MM.1S (cell line): ENCODE results near the gene AAR2.

Experiments
- DNase-seq: peaks from one replicate; pipeline ENCODE4 v3.0.0-alpha.2; 2015
- H2AFZ ChIP-seq: fragments of 300-600 bp; sonication (generic); 2 replicates; pipeline ENCODE4 v1.6.0; 2016; ENCODE audit warnings: antibody characterized with exemption, low read length
- H3F3A ChIP-seq: fragments of 300-600 bp; sonication (generic); 2 replicates; pipeline ENCODE4 v1.6.1; 2016; ENCODE audit warnings: mild to moderate bottlenecking, antibody characterized with exemption, low read length, moderate library complexity, mixed read lengths; ENCODE audit not compliant: insufficient read depth
- H3K27ac ChIP-seq: fragments of 300-600 bp; sonication (generic); 2 replicates; pipeline ENCODE4 v1.5.1; 2016; ENCODE audit warnings: mild to moderate bottlenecking, low read length
- H3K27me3 ChIP-seq: fragments of 300-600 bp; sonication (generic); replicated peaks from 2 replicates; pipeline ENCODE4 v1.6.0; 2016; ENCODE audit warnings: low read length; ENCODE audit not compliant: insufficient read depth
- H3K36me3 ChIP-seq: fragments of 300-600 bp; sonication (generic); replicated peaks from 2 replicates; pipeline ENCODE4 v1.6.1; 2016; ENCODE audit warnings: mild to moderate bottlenecking, low read length, mixed read lengths; ENCODE audit not compliant: insufficient read depth
- H3K4me1 ChIP-seq: fragments of 300-600 bp; sonication (generic); 2 replicates; pipeline ENCODE4 v1.6.1; 2016; ENCODE audit warnings: low read length, mixed read lengths
- H3K4me2 ChIP-seq: fragments of 300-600 bp; sonication (generic); 2 replicates; pipeline ENCODE4 v1.6.0; 2016; ENCODE audit warnings: low read depth, low read length
- H3K4me3 ChIP-seq: fragments of 300-600 bp; sonication (generic); 2 replicates; pipeline ENCODE4 v1.5.1; 2016; ENCODE audit warnings: low read length, mixed read lengths
- H3K79me2 ChIP-seq: fragments of 300-600 bp; sonication (generic); 2 replicates; pipeline ENCODE4 v1.6.1; 2016; ENCODE audit warnings: mixed run types, low read length, mixed read lengths
- H3K9ac ChIP-seq: fragments of 300-600 bp; sonication (generic); 2 replicates; pipeline ENCODE4 v1.6.1; 2016; ENCODE audit warnings: low read length, mixed read lengths
- H3K9me2 ChIP-seq: fragments of 300-600 bp; sonication (generic); replicated peaks from 2 replicates; pipeline ENCODE4 v1.6.1; 2016; ENCODE audit warnings: mild to moderate bottlenecking, low read length, mixed read lengths; ENCODE audit not compliant: insufficient read depth
- H3K9me3 ChIP-seq: fragments of 300-600 bp; sonication (generic); replicated peaks from 2 replicates; pipeline ENCODE4 v1.6.1; 2016; ENCODE audit warnings: mild to moderate bottlenecking, low read length, mixed read lengths; ENCODE audit not compliant: insufficient read depth
- H4K20me1 ChIP-seq: fragments of 300-600 bp; sonication (generic); 2 replicates; pipeline ENCODE4 v1.6.1; 2016; ENCODE audit warnings: mild to moderate bottlenecking, low read length, moderate library complexity, mixed read lengths; ENCODE audit not compliant: insufficient read depth
- EZH2 ChIP-seq: fragments of 300-600 bp; sonication (generic); optimal IDR thresholded peaks from 2 replicates; pipeline ENCODE3; 2017; ENCODE audit warnings: low read depth, mild to moderate bottlenecking, antibody characterized with exemption, low read length, mixed read lengths
- EZH2phosphoT487 ChIP-seq: fragments of 300-600 bp; sonication (generic); IDR thresholded peaks from 2 replicates; pipeline ENCODE4 v1.6.1; 2018; ENCODE audit warnings: antibody characterized with exemption, low read length
- TF ChIP-seq, protein P1 (sequence below): fragments of 300-600 bp; sonication (generic); IDR thresholded peaks from 2 replicates; pipeline ENCODE4 v1.5.1; 2016; ENCODE audit warnings: antibody characterized with exemption, low read length, mixed read lengths

The AAR2 gene, protein sequence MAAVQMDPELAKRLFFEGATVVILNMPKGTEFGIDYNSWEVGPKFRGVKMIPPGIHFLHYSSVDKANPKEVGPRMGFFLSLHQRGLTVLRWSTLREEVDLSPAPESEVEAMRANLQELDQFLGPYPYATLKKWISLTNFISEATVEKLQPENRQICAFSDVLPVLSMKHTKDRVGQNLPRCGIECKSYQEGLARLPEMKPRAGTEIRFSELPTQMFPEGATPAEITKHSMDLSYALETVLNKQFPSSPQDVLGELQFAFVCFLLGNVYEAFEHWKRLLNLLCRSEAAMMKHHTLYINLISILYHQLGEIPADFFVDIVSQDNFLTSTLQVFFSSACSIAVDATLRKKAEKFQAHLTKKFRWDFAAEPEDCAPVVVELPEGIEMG

DNA sequence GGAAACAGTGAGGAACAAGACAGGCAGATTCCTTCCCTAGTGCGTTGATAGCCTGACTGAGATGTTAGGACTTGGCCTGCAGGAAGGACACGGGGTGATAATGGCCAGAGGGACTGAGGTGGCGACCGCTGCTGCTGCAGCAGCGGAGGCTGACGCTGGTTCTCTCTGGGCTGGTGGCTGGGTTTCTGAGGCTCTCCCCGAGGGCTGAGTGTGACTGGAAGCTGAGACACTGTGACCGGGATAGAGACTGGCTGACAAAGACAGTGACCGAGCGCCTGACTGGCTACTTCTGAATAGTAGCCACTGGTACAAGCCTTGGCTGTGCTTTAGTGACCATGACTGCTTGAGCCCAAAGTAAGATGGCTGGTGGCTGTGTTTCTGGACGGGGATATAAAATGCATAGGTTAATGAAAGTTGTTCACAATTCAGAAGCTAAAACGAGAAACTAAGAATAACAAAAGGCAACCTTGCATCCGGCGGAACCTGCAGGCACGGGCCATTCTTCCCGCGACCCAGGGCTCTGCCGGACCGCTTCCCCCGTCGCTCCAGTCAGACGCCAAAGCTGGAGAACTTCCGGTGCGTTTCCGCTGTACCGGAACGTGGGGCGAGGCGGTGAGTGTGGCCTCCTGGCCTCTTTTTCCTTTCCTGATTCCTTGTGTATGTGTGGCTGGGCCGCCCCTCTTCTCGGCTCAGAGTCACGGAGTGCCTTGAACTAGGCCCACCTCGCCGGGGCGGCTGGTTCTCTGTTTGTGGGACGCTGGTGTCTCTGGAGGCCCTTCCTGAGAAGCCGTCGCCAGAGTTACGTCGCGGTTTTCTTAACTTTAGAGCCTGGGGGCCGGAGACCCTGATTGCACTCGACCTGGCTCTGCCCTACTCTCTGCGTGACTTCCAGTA is at the start of gene AAR2:
Gene AAR2, plus strand, starts transcription at position 587 of the 894 bp plus-strand sequence. CDS start 3,391 bp downstream, outside the sequence.
- H2AFZ ChIP-seq: peak within 1 kb of the TSS; percentile 100
- peaks cover 52% of the 10 kb centered on the region for H3K79me2 ChIP-seq
- peak within 1 kb of the TSS; percentile 82 for H3K9ac ChIP-seq

DNA sequence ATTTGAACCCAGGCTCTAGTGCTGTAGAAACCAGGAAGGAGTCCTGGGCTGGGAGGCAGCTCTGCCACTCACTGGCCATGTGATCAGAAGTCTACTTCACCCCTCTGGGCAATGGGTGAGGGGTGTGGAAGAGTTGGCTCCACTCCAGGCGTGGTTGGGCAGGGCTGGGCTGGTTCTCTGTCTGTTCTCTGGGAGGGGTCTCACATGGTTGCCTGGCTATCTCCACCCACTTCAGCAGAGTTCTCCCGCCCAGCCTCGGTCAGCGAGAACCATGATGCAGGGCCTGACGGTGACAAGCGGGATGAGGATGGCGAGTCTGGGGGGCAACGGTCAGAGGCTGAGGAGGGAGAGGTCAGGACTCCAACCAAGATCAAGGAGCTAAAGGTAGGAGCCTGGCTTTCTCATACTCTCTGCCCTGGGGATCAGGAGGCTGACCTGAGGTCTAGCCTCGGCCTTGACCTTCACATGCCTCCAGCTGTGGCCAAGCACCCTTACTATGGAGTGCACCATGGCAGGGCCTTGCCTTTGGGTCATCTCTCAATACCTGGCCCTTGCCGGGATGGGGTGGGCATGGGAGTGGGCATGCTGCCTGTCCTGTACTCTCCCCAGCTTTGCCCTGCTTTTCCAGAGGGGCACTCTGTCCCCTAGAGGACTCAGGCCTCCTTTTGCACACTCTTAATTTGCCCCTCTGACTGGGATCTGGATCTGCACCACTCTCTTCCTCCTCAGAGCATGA is 42.1 kb upstream of the AAR2 start:
- H3K27ac ChIP-seq: no peak overlapping the region
- no peak overlapping the region for H2AFZ ChIP-seq
- no peaks in the 10 kb centered on the region for H3K9me2 ChIP-seq
- no peak overlapping the region for H3K9ac ChIP-seq
- no peak overlapping the region for H3K4me3 ChIP-seq
- no peaks in the 10 kb centered on the region for H4K20me1 ChIP-seq
- DNase-seq: no peak
- TF ChIP-seq EZH2 (no peak), EZH2phosphoT487 (no peak)
- TF ChIP-seq, protein P1, sequence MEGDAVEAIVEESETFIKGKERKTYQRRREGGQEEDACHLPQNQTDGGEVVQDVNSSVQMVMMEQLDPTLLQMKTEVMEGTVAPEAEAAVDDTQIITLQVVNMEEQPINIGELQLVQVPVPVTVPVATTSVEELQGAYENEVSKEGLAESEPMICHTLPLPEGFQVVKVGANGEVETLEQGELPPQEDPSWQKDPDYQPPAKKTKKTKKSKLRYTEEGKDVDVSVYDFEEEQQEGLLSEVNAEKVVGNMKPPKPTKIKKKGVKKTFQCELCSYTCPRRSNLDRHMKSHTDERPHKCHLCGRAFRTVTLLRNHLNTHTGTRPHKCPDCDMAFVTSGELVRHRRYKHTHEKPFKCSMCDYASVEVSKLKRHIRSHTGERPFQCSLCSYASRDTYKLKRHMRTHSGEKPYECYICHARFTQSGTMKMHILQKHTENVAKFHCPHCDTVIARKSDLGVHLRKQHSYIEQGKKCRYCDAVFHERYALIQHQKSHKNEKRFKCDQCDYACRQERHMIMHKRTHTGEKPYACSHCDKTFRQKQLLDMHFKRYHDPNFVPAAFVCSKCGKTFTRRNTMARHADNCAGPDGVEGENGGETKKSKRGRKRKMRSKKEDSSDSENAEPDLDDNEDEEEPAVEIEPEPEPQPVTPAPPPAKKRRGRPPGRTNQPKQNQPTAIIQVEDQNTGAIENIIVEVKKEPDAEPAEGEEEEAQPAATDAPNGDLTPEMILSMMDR: no peak
- no peaks in the 10 kb centered on the region for H3K36me3 ChIP-seq
- H3K79me2 ChIP-seq: no peaks in the 10 kb centered on the region
- no peaks in the 10 kb centered on the region for H3K9me3 ChIP-seq
- H3K4me1 ChIP-seq: no peaks in the 10 kb centered on the region
- no peaks in the 10 kb centered on the region for H3K27me3 ChIP-seq
- no peak overlapping the region for H3K4me2 ChIP-seq
- no peaks in the 10 kb centered on the region for H3F3A ChIP-seq

More for the DNA sequence above, at the start of gene AAR2:
- peak within 1 kb of the TSS; percentile 93 for H3K4me2 ChIP-seq
- peaks cover 9% of the 10 kb centered on the region for H3K4me1 ChIP-seq
- no peaks in the 10 kb centered on the region for H3F3A ChIP-seq
- H3K9me3 ChIP-seq: no peaks in the 10 kb centered on the region
- peaks cover 9% of the 10 kb centered on the region; the same call in 1 of the 2 replicates for H3K36me3 ChIP-seq
- H3K27ac ChIP-seq: peak within 1 kb of the TSS; percentile 17; the same call in 1 of the 2 replicates
- TF ChIP-seq EZH2 (no peak), EZH2phosphoT487 (no peak)
- TF ChIP-seq, protein P1: no peak
- no peaks in the 10 kb centered on the region for H3K27me3 ChIP-seq
- H3K9me2 ChIP-seq: no peaks in the 10 kb centered on the region
- peak; percentile 78 for DNase-seq
- 0 out of 2 replicates have a peak, but pooled peaks cover 3% of the 10 kb centered on the region for H4K20me1 ChIP-seq
- H3K4me3 ChIP-seq: peak within 1 kb of the TSS; percentile 81

DNA sequence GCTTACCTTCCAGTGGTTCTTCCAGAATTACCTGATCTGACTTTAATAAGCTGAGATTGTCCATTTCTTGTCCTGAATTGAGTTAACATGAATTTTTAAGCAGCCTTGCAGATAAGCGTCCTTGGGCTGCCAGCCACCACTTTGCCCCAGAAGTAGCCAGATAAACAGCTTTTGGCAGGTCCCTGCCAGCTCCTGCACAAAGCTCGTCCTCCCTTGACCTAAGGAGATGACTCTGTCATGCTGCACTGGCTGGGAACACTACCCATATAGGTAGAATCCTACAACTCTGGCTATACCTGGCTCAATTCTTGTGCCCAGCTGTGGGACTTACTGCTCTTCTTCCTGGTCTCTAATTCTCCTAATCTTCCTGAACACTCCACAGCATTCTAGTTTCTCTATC is 39.6 kb upstream of the AAR2 start:
- H3K79me2 ChIP-seq: no peaks in the 10 kb centered on the region
- H3K9me3 ChIP-seq: no peaks in the 10 kb centered on the region
- no peak overlapping the region for H3K9ac ChIP-seq
- no peaks in the 10 kb centered on the region for H3K4me1 ChIP-seq
- no peak overlapping the region for H3K4me3 ChIP-seq
- no peak for DNase-seq
- H3K27ac ChIP-seq: no peak overlapping the region
- H4K20me1 ChIP-seq: no peaks in the 10 kb centered on the region
- TF ChIP-seq EZH2phosphoT487 (no peak), EZH2 (no peak)
- TF ChIP-seq, protein P1: no peak
- H3K4me2 ChIP-seq: no peak overlapping the region
- H3K9me2 ChIP-seq: no peaks in the 10 kb centered on the region
- H3F3A ChIP-seq: no peaks in the 10 kb centered on the region
- H3K27me3 ChIP-seq: no peaks in the 10 kb centered on the region
- no peak overlapping the region for H2AFZ ChIP-seq
- H3K36me3 ChIP-seq: no peaks in the 10 kb centered on the region
